PC-3 (cell line): Measurements from ENCODE around the gene TMC5. TPM values are rescaled to one million over a fixed set of nuclear protein-coding genes. Genes with fewer than 3 reads are reported as not detected.

Source experiments
- ATAC-seq: fragments of 200-7000 bp; cut with Tn5 transposase; 2 replicates; pipeline ENCODE4 v1.9.1; 2020; ENCODE audit warnings: mild to moderate bottlenecking, moderate library complexity
- BruUV-seq: library from RNA; stranded (reverse); fragments of 400-500 nt; replicated peaks from 2 replicates; lab custom pipeline; 2021; lab: Mats Ljungman, UMichigan
- CTCF ChIA-PET: fragments of 300-600 bp; sonication (Branson Sonifier 250); formaldehyde crosslinking; loops from one replicate; lab custom pipeline; 2022; ENCODE audit warnings: antibody characterized with exemption; lab: Charles Lee
- POLR2A ChIA-PET: fragments of 300-600 bp; sonication (Branson Sonifier 250); formaldehyde crosslinking; loops from one replicate; lab custom pipeline; 2022; ENCODE audit warnings: antibody characterized with exemption; ENCODE audit not compliant: unreplicated experiment; lab: Charles Lee
- DNase-seq: peaks from one replicate; pipeline ENCODE4 v3.0.0-alpha.2; 2015
- H2AFZ ChIP-seq: fragments of 300-600 bp; sonication (generic); 2 replicates; pipeline ENCODE4 v1.6.0; 2016; ENCODE audit warnings: antibody characterized with exemption, low read length
- H3F3A ChIP-seq: fragments of 300-600 bp; sonication (generic); one replicate; pipeline ENCODE4 v1.6.0; 2017; ENCODE audit warnings: antibody characterized with exemption, low read length, control low read depth, mild to moderate bottlenecking; ENCODE audit not compliant: unreplicated experiment
- H3K27ac ChIP-seq: fragments of 300-600 bp; sonication (generic); 2 replicates; pipeline ENCODE4 v1.5.1; 2016; ENCODE audit warnings: mild to moderate bottlenecking, low read length
- H3K27me3 ChIP-seq: fragments of 300-600 bp; sonication (generic); 2 replicates; pipeline ENCODE4 v1.6.1; 2016; ENCODE audit warnings: low read length, mixed read lengths
- H3K36me3 ChIP-seq: fragments of 300-600 bp; sonication (generic); 2 replicates; pipeline ENCODE4 v1.6.1; 2016; ENCODE audit warnings: low read depth, mixed run types, low read length, mixed read lengths
- H3K4me1 ChIP-seq: fragments of 300-600 bp; sonication (generic); 2 replicates; pipeline ENCODE4 v1.5.1; 2016; ENCODE audit warnings: low read length; ENCODE audit not compliant: insufficient read depth
- H3K4me2 ChIP-seq: fragments of 300-600 bp; sonication (generic); 2 replicates; pipeline ENCODE4 v1.6.0; 2016; ENCODE audit warnings: low read length
- H3K4me3 ChIP-seq: fragments of 300-600 bp; sonication (generic); 2 replicates; pipeline ENCODE4 v1.5.1; 2016; ENCODE audit warnings: mild to moderate bottlenecking, low read length, mixed read lengths
- H3K79me2 ChIP-seq: fragments of 300-600 bp; sonication (generic); 2 replicates; pipeline ENCODE4 v1.6.1; 2017; ENCODE audit warnings: low read length, mixed read lengths
- H3K9ac ChIP-seq: fragments of 300-600 bp; sonication (generic); 2 replicates; pipeline ENCODE4 v1.6.0; 2016; ENCODE audit warnings: mild to moderate bottlenecking, low read length
- H3K9me2 ChIP-seq: fragments of 300-600 bp; sonication (generic); replicated peaks from 2 replicates; pipeline ENCODE4 v1.6.1; 2016; ENCODE audit warnings: mixed run types, low read length, mixed read lengths
- H3K9me3 ChIP-seq: fragments of 300-600 bp; sonication (generic); 2 replicates; pipeline ENCODE4 v1.6.1; 2016; ENCODE audit warnings: low read length, mixed read lengths
- H4K20me1 ChIP-seq: fragments of 300-600 bp; sonication (generic); 2 replicates; pipeline ENCODE4 v1.6.1; 2016; ENCODE audit warnings: low read length, mixed read lengths
- EZH2 ChIP-seq: fragments of 300-600 bp; sonication (generic); IDR thresholded peaks from one replicate; pipeline ENCODE4 v1.6.1; 2017; ENCODE audit warnings: antibody characterized with exemption, mild to moderate bottlenecking, low read length; ENCODE audit not compliant: unreplicated experiment
- EZH2phosphoT487 ChIP-seq: fragments of 300-600 bp; sonication (generic); IDR thresholded peaks from 2 replicates; pipeline ENCODE4 v1.6.1; 2018; ENCODE audit warnings: mild to moderate bottlenecking, antibody characterized with exemption, low read length, borderline replicate concordance
- intact Hi-C: fragments of 100-400 bp; cut with micrococcal nuclease; formaldehyde crosslinking; loops from 2 replicates; pipeline ENCODE4 v1.9.0; 2023
- total RNA-seq: library from RNA; depleted of rRNA; stranded (reverse); fragments of >200 nt; gene quantifications from 2 replicates; pipeline ENCODE4 v1.2.3, GENCODE V29; 2014
- TF ChIP-seq, protein P1 (sequence below): fragments of 300-600 bp; sonication (generic); conservative IDR thresholded peaks from 2 replicates; pipeline ENCODE4 v1.5.1; 2017; ENCODE audit warnings: antibody characterized with exemption, low read depth, mild to moderate bottlenecking, low read length

TMC5 gene
- total RNA-seq, 1 experiment from 2014 or later: 7.4 TPM

- no peak overlapping the region for H3K27ac ChIP-seq
- H3K9ac ChIP-seq: no peak overlapping the region
- no peaks in the 10 kb centered on the region for H3K9me3 ChIP-seq
- DNase-seq: no peak
- H3F3A ChIP-seq: no peaks in the 10 kb centered on the region
- no peak overlapping the region for H2AFZ ChIP-seq
- intact Hi-C loops: no loop called here
- H3K4me2 ChIP-seq: no peak overlapping the region
- no peak for ATAC-seq
- H3K36me3 ChIP-seq: peaks cover 6% of the 10 kb centered on the region
- ChIA-PET POLR2A (no interaction called here), CTCF (no interaction called here)
- H4K20me1 ChIP-seq: no peaks in the 10 kb centered on the region
- no TSS peak for BruUV-seq
- H3K79me2 ChIP-seq: no peaks in the 10 kb centered on the region
- H3K4me1 ChIP-seq: peaks cover 17% of the 10 kb centered on the region
- no peaks in the 10 kb centered on the region for H3K9me2 ChIP-seq
- TF ChIP-seq, protein P1, sequence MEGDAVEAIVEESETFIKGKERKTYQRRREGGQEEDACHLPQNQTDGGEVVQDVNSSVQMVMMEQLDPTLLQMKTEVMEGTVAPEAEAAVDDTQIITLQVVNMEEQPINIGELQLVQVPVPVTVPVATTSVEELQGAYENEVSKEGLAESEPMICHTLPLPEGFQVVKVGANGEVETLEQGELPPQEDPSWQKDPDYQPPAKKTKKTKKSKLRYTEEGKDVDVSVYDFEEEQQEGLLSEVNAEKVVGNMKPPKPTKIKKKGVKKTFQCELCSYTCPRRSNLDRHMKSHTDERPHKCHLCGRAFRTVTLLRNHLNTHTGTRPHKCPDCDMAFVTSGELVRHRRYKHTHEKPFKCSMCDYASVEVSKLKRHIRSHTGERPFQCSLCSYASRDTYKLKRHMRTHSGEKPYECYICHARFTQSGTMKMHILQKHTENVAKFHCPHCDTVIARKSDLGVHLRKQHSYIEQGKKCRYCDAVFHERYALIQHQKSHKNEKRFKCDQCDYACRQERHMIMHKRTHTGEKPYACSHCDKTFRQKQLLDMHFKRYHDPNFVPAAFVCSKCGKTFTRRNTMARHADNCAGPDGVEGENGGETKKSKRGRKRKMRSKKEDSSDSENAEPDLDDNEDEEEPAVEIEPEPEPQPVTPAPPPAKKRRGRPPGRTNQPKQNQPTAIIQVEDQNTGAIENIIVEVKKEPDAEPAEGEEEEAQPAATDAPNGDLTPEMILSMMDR: no peak
- TF ChIP-seq EZH2phosphoT487 (no peak), EZH2 (no peak)
- no peaks in the 10 kb centered on the region for H3K27me3 ChIP-seq
- no peak overlapping the region for H3K4me3 ChIP-seq
These were observed 63.6 kb downstream of the TMC5 start for GRCh38 chr16:19481296-19481695.

GRCh38 chr16:19481769-19482168 lies 64.1 kb downstream of the TMC5 start:
- Histone ChIP-seq H3K27ac (no peak overlapping the region), H3F3A (no peaks in the 10 kb centered on the region), H3K36me3 (peaks cover 6% of the 10 kb centered on the region), H4K20me1 (no peaks in the 10 kb centered on the region), H3K4me3 (no peak overlapping the region), H3K9me3 (no peaks in the 10 kb centered on the region), H3K4me2 (no peak overlapping the region), H3K27me3 (no peaks in the 10 kb centered on the region), H3K9ac (no peak overlapping the region), H3K9me2 (no peaks in the 10 kb centered on the region), H2AFZ (no peak overlapping the region), H3K79me2 (no peaks in the 10 kb centered on the region), H3K4me1 (peaks cover 17% of the 10 kb centered on the region)
- TF ChIP-seq EZH2 (no peak), EZH2phosphoT487 (no peak)
- TF ChIP-seq, protein P1: no peak
- POLR2A ChIA-PET: no interaction called here
- no peak for DNase-seq
- CTCF ChIA-PET: no interaction called here
- BruUV-seq: no TSS peak
- intact Hi-C loops: no loop called here
- no peak for ATAC-seq

- Histone ChIP-seq H3K9ac (no peak overlapping the region), H4K20me1 (no peaks in the 10 kb centered on the region), H3K4me3 (no peak overlapping the region), H3F3A (no peaks in the 10 kb centered on the region), H3K27me3 (no peaks in the 10 kb centered on the region), H3K9me2 (no peaks in the 10 kb centered on the region), H3K9me3 (no peaks in the 10 kb centered on the region), H3K4me1 (peaks cover 17% of the 10 kb centered on the region), H3K79me2 (no peaks in the 10 kb centered on the region), H3K36me3 (peaks cover 6% of the 10 kb centered on the region), H2AFZ (no peak overlapping the region), H3K27ac (no peak overlapping the region), H3K4me2 (no peak overlapping the region)
- no TSS peak for BruUV-seq
- DNase-seq: no peak
- no peak for ATAC-seq
- CTCF ChIA-PET: no interaction called here
- POLR2A ChIA-PET: no interaction called here
- TF ChIP-seq, protein P1: no peak
- TF ChIP-seq EZH2phosphoT487 (no peak), EZH2 (no peak)
- intact Hi-C loops: no loop called here
These were observed 64.6 kb downstream of the TMC5 start for GRCh38 chr16:19482291-19482690.
